Activated CD8-positive, alpha-beta T cell treated with anti-CD3 and anti-CD28 coated beads for 36 hours (primary cell): ENCODE results near the gene SOX15. TPM values are rescaled to one million over a fixed set of nuclear protein-coding genes. Genes with fewer than 3 reads are reported as not detected.
A peak's percentile ranks its signal among the peaks of the same experiment; 100 is the strongest.

Experiments used
- ATAC-seq: fragments of 200-7000 bp; cut with Tn5 transposase; one replicate; pipeline ENCODE4 v1.10.0; 2021; ENCODE audit warnings: mild to moderate bottlenecking, moderate library complexity
- CTCF ChIA-PET: fragments of 350-600 bp; sonication (Branson Sonifier 250); formaldehyde crosslinking; loops from one replicate; lab custom pipeline; 2021; ENCODE audit warnings: antibody characterized with exemption; lab: Charles Lee
- POLR2A ChIA-PET: fragments of 350-600 bp; sonication (Branson Sonifier 250); formaldehyde crosslinking; loops from one replicate; lab custom pipeline; 2021; ENCODE audit warnings: antibody characterized with exemption; lab: Charles Lee
- DNase-seq: peaks from one replicate; pipeline ENCODE4 v3.0.0-alpha.2; 2020
- H3K27ac Mint-ChIP-seq: one replicate; pipeline ENCODE4 v1.8.0; 2021; ENCODE audit warnings: mild to moderate bottlenecking, mixed read lengths
- H3K27me3 Mint-ChIP-seq: one replicate; pipeline ENCODE4 v1.8.0; 2021; ENCODE audit warnings: mixed read lengths
- H3K36me3 Mint-ChIP-seq: one replicate; pipeline ENCODE4 v1.8.0; 2021; ENCODE audit warnings: low read depth, mixed read lengths
- H3K4me1 Mint-ChIP-seq: one replicate; pipeline ENCODE4 v1.8.0; 2021; ENCODE audit warnings: low read depth, mixed read lengths
- H3K4me3 Mint-ChIP-seq: one replicate; pipeline ENCODE4 v1.8.0; 2021; ENCODE audit warnings: mild to moderate bottlenecking, moderate library complexity, mixed read lengths
- H3K9me3 Mint-ChIP-seq: one replicate; pipeline ENCODE4 v1.8.0; 2021; ENCODE audit warnings: mixed read lengths
- intact Hi-C: fragments of 100-400 bp; cut with micrococcal nuclease; formaldehyde crosslinking; loops from one replicate; pipeline ENCODE4 v1.10.0; 2022
- total RNA-seq, 2 experiments: library from RNA; stranded (reverse); gene quantifications; one replicate each; pipeline ENCODE4 v1.2.3, GENCODE V29; 2021
- TF ChIP-seq, protein P1 (sequence below): fragments of 200-600 bp; IDR thresholded peaks from one replicate; pipeline ENCODE4 v1.8.0; 2022; ENCODE audit warnings: antibody characterized with exemption, mild to moderate bottlenecking

Gene SOX15
- under 1 TPM in 1 of 2 experiments, not detected in 1; 0.25 TPM for total RNA-seq

DNA sequence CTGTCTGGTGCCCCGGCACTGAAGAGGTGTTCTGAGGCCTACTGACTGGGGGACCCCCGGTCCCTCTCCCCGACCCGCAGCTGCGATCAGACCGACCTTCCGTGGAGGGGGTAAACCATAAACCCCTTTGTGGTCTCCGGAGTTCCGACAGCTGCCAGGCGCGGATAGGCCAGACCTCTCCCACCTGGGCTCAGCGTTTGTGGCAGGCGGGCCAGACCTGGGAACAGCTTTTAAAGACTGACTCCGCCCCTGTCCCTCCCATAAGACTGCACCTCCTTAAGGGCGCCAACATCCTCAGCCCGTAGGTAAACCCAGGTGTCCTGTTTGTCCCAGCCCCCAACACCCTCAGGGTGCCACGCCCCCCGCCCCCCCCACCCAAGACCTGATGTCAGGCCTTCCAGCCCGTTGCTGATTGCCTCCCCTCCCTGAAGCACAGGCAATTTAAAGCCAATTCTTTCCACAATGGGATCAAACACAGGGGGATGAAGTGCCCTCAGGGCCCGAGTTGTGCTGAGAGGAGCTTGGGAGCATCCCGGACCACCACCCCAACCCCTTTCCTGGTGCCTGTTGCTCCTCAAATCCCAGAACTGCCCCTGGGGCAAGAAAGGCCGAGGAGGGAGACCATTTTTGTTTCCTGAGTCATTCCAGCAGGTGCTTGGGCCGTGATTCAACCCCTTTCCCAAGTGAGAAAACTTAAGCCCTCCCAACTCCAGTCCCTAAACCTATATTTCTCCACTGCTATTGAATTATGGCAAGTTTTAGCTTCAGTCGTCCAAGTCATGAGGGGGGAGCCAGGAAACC is at the start of gene SOX15:
Gene SOX15, minus strand, starts transcription at position 204 of the 801 bp plus-strand sequence. CDS start 418 bp downstream, outside the sequence.
- peak; percentile 14 for ATAC-seq
- Mint-ChIP-seq H3K4me3 (no peak within 1 kb of the TSS), H3K36me3 (peaks cover 54% of the 10 kb centered on the region), H3K27me3 (no peaks in the 10 kb centered on the region), H3K27ac (no peak within 1 kb of the TSS), H3K4me1 (peaks cover 12% of the 10 kb centered on the region), H3K9me3 (no peaks in the 10 kb centered on the region)
- DNase-seq = no peak
- TF ChIP-seq, protein P1, sequence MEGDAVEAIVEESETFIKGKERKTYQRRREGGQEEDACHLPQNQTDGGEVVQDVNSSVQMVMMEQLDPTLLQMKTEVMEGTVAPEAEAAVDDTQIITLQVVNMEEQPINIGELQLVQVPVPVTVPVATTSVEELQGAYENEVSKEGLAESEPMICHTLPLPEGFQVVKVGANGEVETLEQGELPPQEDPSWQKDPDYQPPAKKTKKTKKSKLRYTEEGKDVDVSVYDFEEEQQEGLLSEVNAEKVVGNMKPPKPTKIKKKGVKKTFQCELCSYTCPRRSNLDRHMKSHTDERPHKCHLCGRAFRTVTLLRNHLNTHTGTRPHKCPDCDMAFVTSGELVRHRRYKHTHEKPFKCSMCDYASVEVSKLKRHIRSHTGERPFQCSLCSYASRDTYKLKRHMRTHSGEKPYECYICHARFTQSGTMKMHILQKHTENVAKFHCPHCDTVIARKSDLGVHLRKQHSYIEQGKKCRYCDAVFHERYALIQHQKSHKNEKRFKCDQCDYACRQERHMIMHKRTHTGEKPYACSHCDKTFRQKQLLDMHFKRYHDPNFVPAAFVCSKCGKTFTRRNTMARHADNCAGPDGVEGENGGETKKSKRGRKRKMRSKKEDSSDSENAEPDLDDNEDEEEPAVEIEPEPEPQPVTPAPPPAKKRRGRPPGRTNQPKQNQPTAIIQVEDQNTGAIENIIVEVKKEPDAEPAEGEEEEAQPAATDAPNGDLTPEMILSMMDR = no peak
- POLR2A ChIA-PET = interaction anchor here (0.8 to 12.5 kb wide), 9 partner anchors 11 to 154 kb away, joined by 3 to 195 read pairs (median 5); partner anchors contain the start of genes CD68, CHRNB1, SENP3 and TNFSF13
- CTCF ChIA-PET = interaction anchor here (1.0 to 3.3 kb wide), 26 partner anchors 9 to 325 kb away, joined by 3 to 20 read pairs (median 4); partner anchors contain the start of genes ACAP1, CD68, FXR2 and TMEM95
- intact Hi-C loops = no loop called here

DNA sequence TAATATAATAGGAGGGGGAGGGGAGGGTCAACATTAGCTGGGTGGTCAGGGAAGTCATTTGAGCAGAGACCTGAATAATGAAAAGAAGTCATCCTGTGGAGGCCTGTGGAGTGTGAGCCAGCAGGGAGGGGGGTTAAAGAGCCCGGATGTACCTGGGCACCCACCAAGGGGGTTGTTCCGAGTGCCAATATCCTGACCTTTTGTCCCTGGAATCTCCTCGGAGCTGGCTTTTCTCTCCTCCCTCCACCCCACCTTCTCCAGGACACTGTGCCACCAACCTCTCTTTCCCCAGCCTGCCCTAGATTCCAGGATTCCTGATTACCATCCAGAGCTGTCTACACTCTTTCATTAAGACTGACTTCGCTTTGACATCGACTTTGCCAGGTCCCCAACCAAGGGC is 46.3 kb upstream of the SOX15 start:
- ChIA-PET POLR2A (no interaction called here), CTCF (interaction anchor here (3.3 kb wide), 1 partner anchor 37 kb away, joined by 15 read pairs; no protein-coding TSS in a partner anchor)
- TF ChIP-seq, protein P1 = no peak
- H3K4me3 Mint-ChIP-seq = no peak overlapping the region
- H3K4me1 Mint-ChIP-seq = no peaks in the 10 kb centered on the region
- DNase-seq = no peak
- intact Hi-C loops = no loop called here
- no peak for ATAC-seq
- no peaks in the 10 kb centered on the region for H3K9me3 Mint-ChIP-seq
- H3K36me3 Mint-ChIP-seq = no peaks in the 10 kb centered on the region
- H3K27me3 Mint-ChIP-seq = no peaks in the 10 kb centered on the region
- no peak overlapping the region for H3K27ac Mint-ChIP-seq

DNA sequence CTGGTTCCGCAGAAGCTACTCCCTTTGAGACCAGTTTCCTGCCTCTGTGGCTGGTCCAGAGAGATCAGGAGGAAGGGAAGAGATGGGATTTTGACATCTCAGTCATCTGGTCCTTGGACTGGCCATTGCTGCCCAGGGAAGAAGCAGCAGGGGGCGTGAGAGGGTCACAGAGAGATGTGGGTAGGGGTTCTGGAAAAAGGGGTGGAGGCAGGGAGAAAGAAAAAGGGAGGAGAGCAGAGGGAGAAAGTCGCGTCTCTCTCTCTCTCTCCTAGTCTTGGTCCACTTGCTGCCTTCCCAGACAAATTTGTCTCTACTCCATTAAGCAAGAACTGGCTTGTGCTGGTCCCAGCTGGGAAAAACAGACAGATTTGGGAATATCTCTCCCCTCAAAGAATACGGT is 44.5 kb upstream of the SOX15 start:
- Mint-ChIP-seq H3K36me3 (no peaks in the 10 kb centered on the region), H3K27me3 (no peaks in the 10 kb centered on the region), H3K9me3 (no peaks in the 10 kb centered on the region), H3K27ac (no peak overlapping the region), H3K4me3 (no peak overlapping the region), H3K4me1 (no peaks in the 10 kb centered on the region)
- ATAC-seq (peak; percentile 46), DNase-seq (peak; percentile 49)
- intact Hi-C loops = loop anchor here (5.0 kb wide), 1 partner anchor 53 kb away; the partner anchor contains the start of genes TP53 and WRAP53
- TF ChIP-seq, protein P1 = peak; percentile 42
- ChIA-PET CTCF (interaction anchor here (0.9 to 5.9 kb wide), 7 partner anchors 17 to 82 kb away, joined by 3 to 63 read pairs (median 4); partner anchors contain the start of genes ATP1B2, FXR2, TP53 and WRAP53), POLR2A (interaction anchor here (0.9 to 2.4 kb wide), 2 partner anchors 12 to 53 kb away, joined by 3 to 9 read pairs; partner anchors contain the start of gene TP53)

DNA sequence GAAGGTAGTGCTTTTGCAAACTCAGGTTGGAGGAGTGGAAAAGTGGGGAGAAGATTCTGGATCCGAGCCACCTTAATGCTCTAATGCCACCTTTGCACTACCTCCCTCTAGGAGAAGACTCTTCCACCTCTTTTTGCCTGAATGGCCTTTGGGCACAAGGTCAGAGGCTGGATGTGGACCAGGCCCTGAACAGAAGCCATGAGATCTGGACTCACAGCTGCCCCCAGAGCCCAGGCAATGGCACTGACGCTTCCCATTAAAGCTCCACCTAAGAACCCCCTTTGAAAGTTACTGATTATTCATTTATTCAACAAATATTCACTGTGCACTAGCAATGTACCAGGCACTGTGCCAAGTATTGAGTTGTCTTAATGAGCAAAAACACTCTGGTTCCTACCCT is 43.2 kb upstream of the SOX15 start:
- ATAC-seq = no peak
- POLR2A ChIA-PET = interaction anchor here (0.6 to 1.4 kb wide), 5 partner anchors 15 to 64 kb away, joined by 3 to 4 read pairs (median 4); partner anchors contain the start of genes ATP1B2 and TP53

More for the DNA sequence above, 43.2 kb upstream of the SOX15 start:
- DNase-seq = no peak
- no peaks in the 10 kb centered on the region for H3K4me1 Mint-ChIP-seq
- H3K27me3 Mint-ChIP-seq = no peaks in the 10 kb centered on the region
- H3K9me3 Mint-ChIP-seq = no peaks in the 10 kb centered on the region
- H3K36me3 Mint-ChIP-seq = no peaks in the 10 kb centered on the region
- H3K4me3 Mint-ChIP-seq = no peak overlapping the region
- CTCF ChIA-PET = interaction anchor here (1.0 to 5.9 kb wide), 9 partner anchors 10 to 244 kb away, joined by 3 to 63 read pairs (median 4); partner anchors contain the start of genes ATP1B2, FXR2, TP53 and WRAP53
- TF ChIP-seq, protein P1 = no peak
- no peak overlapping the region for H3K27ac Mint-ChIP-seq
- intact Hi-C loops = loop anchor here (5.0 kb wide), 1 partner anchor 54 kb away; the partner anchor contains the start of genes TP53 and WRAP53
